SK-MEL-5 (cell line): Measurements from ENCODE around the gene MMEL1. TPM values are rescaled to one million over a fixed set of nuclear protein-coding genes. Genes with fewer than 3 reads are reported as not detected.

Experiments
- DNase-seq: peaks from one replicate; pipeline ENCODE4 v3.0.0-alpha.2; 2016; ENCODE audit warnings: low read depth, low spot score
- in situ Hi-C: cut with HindIII; loops from 2 replicates; pipeline ENCODE4 v1.10.0; 2016; ENCODE audit warnings: low sequenced_read_pairs, high pct_unique_total_duplicates, low pct_unique_long_range_greater_than_20kb
- total RNA-seq: library from RNA; depleted of rRNA; stranded (reverse); fragments of >200 nt; shearing (Covaris generic); gene quantifications from 2 replicates; pipeline ENCODE4 v1.2.3, GENCODE V29; 2014

The MMEL1 gene
- total RNA-seq, 1 experiment from 2014 or later, result not detected

- in situ Hi-C loops, result no loop called here
- no peak for DNase-seq
These were observed 21.0 kb downstream of the MMEL1 start for GRCh38 chr1:2611621-2612437.

- in situ Hi-C loops, result no loop called here
- DNase-seq, result peak; percentile 13
These were observed 21.8 kb downstream of the MMEL1 start for GRCh38 chr1:2611031-2611501.

GRCh38 chr1:2610036-2610959 lies 22.5 kb downstream of the MMEL1 start:
- in situ Hi-C loops, result no loop called here
- DNase-seq, result no peak

DNA sequence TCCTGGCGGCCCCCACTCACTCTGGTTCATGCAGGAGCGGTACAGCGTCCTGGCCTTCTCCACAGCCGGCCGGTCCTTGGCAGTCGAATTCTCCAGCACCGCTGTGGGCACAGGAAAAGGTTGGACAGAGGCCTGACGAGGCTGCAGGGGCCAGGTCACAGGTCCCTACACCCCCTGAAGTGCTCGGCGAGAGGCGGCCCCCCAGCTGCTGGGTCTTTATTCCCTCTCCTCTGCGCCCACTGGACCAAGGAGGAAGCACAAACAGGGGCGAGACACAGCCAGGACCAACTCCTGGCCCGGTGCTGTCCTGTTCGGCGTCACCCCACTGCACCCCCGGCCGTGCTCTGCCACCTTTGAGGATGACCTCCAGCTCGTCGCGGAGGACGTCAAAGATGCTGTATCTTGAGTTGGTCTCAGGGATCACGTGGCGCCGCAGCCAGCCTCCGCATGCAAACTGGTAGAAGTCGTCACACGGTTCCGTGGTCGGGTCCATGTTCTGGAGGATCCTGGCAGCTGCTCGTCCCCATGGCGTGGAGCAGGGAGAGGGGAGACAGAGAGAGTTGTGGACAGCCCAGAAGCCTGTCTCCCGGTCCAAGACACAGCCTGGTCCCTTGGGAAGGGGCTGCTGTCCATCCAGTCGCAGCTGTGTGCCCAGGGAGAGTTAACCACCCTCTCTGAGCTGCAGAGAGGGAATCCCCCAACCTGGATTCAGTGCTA lies 23.3 kb downstream of the MMEL1 start:
- in situ Hi-C loops, result no loop called here

DNA sequence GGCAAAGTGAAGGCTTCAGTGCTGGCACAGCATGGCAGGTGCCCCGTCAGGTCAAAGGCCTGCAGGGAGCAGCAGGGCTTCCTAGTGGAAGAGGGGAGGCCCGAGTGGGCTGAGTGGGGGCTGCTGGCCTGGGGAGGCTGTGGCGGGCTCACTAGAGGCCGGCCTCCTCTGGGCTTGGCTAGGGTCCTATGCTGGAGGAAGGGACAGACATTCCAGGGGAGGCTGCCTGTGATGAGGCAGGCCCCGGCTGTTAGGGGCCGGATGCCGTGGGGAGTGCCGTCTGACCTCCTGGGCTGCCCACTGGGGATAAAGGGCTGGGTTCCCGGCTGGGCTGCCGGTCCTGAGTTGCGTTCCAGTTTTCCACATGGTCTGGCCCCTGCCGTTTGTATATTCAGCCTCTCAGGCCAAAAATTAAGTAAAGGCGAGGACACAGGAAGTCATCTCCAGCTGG lies 25.1 kb downstream of the MMEL1 start:
- in situ Hi-C loops, result no loop called here
- no peak for DNase-seq

More for the DNA sequence above, 23.3 kb downstream of the MMEL1 start:
- no peak for DNase-seq

DNA sequence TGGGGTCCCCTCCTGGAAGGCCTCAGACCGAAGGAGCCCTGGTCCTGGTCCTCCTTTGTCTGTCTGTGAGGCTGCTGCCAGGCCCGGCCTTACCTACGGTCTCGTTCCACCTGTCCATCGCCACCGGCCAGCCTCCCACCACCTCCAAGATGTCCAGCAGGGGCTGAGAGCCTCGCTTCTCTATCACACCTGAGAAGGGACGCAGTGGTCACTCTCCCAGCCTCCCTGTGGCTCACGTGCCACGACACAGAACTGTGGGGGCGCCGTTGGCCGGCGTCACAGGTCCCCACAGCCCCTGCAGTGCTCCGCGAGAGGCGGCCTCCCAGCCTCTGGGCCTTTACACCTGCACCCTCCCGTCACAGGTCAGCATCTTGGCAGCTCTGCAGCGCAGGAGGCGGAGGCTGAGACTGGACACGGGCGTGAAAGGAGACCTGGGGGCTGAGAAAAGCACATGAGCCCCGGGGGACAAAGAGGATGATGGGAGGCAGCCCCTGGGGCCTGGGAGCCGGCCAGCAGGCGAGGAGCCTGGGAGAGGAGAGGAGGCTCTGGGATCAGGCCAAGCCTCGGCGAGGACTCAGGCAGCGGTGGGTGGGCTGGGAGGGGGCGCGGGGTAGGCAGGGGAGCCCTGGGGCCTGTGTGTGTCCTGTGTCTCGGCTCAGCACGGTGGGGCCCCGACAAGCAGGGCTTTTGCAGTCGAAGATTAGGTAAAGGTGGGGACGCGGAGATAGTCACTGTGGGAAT lies 25.8 kb downstream of the MMEL1 start:
- no peak for DNase-seq

GRCh38 chr1:2606396-2606880 lies 26.4 kb downstream of the MMEL1 start:
- no peak for DNase-seq
- in situ Hi-C loops, result no loop called here

More for the DNA sequence above, 25.8 kb downstream of the MMEL1 start:
- in situ Hi-C loops, result no loop called here

- no peak for DNase-seq
- in situ Hi-C loops, result no loop called here
These were observed 27.1 kb downstream of the MMEL1 start for GRCh38 chr1:2605509-2606395.

DNA sequence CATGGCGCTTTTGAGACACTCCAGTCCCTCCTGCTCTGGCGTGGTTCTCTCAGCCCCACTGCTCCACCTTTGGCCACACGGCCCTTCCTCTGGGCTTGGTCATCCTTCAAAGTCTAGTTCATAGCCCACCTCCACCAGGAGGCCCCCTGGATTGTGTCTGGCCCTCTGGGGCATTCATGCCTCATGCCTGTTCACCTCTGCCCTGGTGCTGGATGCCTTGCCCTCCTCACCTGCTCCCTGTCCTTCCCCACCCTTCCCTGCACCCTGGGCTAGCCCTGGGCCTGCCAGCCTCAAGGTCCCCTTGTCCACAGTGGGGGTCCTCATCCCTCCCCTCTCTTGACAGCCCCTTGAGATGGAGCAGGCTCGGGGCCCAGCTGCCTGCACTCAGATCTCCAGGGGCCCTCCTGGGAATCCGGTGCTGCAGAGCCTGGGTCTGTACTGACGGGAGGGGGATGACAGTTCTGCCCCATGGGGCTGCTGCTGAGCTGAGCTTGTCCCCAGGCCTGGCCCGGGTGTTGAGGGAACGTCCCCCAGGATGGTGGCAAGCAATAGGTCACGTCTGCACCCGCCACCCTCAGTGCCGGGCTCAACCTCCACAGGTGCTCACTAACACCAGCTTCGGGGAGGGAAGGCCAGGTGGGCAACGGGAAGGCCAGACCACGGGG lies 27.8 kb downstream of the MMEL1 start:
- no peak for DNase-seq
- in situ Hi-C loops, result no loop called here

DNA sequence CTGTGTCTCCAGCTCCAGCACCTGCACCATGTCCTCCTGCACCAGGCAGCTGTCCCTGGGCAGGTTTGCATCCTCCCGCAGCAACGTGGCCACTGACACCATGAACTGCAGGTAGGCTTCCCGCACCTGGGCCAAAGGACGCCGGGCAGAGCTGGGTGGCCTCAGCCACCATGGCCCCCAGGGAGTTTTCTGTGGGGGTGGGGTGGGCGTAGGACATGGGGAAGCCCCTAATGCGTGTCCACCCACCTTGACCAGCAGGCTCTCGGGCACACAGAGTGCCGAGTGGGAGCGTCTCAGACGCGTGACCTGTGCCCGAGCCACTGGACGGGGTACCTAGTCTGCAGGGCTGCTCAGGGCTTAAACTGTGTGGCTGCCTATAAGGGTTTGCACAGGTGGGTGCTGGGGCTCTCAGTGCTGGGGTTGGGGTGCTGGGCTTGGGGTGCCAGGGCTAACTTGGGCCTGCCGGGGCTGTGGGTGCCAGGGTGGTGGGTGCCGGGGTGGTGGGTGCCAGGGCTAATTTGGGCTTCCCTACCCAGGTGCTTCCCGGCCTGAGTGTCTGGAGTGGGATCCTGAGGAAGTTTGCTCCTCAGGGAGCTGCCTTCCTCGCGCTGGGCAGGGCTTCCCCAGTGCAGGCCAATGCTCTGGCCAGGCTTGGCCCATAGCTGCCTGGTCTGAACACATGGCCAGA lies 28.5 kb downstream of the MMEL1 start:
- in situ Hi-C loops, result no loop called here
- DNase-seq, result no peak

- DNase-seq, result no peak
- in situ Hi-C loops, result no loop called here
These were observed 29.2 kb downstream of the MMEL1 start for GRCh38 chr1:2603521-2604155.

DNA sequence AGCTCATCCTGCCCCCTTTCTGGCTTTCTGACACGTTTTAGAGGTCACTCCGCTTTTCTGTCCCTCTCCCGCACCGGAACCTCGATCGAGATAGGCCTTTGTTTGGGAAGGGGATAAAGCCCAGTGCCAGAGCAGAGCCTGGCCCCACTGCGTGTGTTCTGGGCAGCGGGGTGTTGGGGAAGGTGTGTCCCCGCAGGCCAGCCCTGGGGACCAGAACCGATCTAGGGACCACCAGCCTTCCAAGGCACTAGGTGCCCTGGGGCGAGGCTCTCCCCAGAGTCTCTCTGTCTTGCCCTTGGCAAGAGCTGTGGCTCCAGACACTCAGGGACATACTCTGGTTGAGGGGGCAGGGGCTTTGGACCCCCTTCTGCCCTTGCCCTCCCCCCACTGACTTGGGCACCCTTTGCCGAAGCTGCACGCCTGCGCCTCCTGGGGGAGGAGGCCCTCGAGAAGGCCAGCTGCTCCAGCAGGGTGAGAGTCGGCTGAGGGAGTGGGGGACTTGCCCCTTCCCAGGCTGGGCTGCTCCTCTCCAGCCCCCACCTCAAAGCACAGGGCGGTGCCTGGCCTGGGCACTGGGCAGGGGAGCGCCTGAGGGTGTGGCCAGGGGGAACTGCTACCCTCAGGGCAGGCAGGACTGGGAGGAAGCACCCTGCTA lies 29.8 kb downstream of the MMEL1 start:
- DNase-seq, result no peak
- in situ Hi-C loops, result no loop called here

GRCh38 chr1:2602311-2602835 lies 30.4 kb downstream of the MMEL1 start:
- DNase-seq, result no peak
- in situ Hi-C loops, result no loop called here

GRCh38 chr1:2601721-2602303 lies 31.0 kb downstream of the MMEL1 start:
- in situ Hi-C loops, result no loop called here
- no peak for DNase-seq
